ENCODE results near the gene RAB11FIP4.

The RAB11FIP4 gene

GRCh38 chr17:31550389-31551056 is 159.0 kb downstream of the RAB11FIP4 start:
- no peak for DNase-seq

GRCh38 chr17:31552568-31552967 is 161.1 kb downstream of the RAB11FIP4 start:
- no peak for DNase-seq

- DNase-seq, result no peak
Observed at GRCh38 chr17:31553506-31553905, 162.0 kb downstream of the RAB11FIP4 start.

GRCh38 chr17:31554930-31555329 is 163.5 kb downstream of the RAB11FIP4 start:
- no peak for DNase-seq

- DNase-seq, result no peak
Observed at GRCh38 chr17:31556969-31557645, 165.6 kb downstream of the RAB11FIP4 start.

GRCh38 chr17:31558748-31559583 is 167.5 kb downstream of the RAB11FIP4 start:
- DNase-seq, result peak; percentile 91

- DNase-seq, result peak; percentile 69
Observed at GRCh38 chr17:31559584-31560501, 168.4 kb downstream of the RAB11FIP4 start.

GRCh38 chr17:31560616-31561235 is 169.3 kb downstream of the RAB11FIP4 start:
- peak; percentile 80 for DNase-seq

GRCh38 chr17:31561469-31562375 is 170.2 kb downstream of the RAB11FIP4 start:
- peak; percentile 75 for DNase-seq

- DNase-seq, result no peak
Observed at GRCh38 chr17:31562376-31562840, 170.9 kb downstream of the RAB11FIP4 start.

GRCh38 chr17:31564291-31564690 is 172.8 kb downstream of the RAB11FIP4 start:
- DNase-seq, result no peak

- peak; percentile 66 for DNase-seq
Observed at GRCh38 chr17:31564883-31565301, 173.4 kb downstream of the RAB11FIP4 start.

GRCh38 chr17:31565652-31566051 is 174.2 kb downstream of the RAB11FIP4 start:
- DNase-seq, result peak; percentile 37

- no peak for DNase-seq
Observed at GRCh38 chr17:31566247-31566991, 174.9 kb downstream of the RAB11FIP4 start.

GRCh38 chr17:31566992-31567373 is 175.5 kb downstream of the RAB11FIP4 start:
- no peak for DNase-seq

- no peak for DNase-seq
Observed at GRCh38 chr17:31568121-31568520, 176.6 kb downstream of the RAB11FIP4 start.

- no peak for DNase-seq
Observed at GRCh38 chr17:31568539-31568938, 177.1 kb downstream of the RAB11FIP4 start.

- no peak for DNase-seq
Observed at GRCh38 chr17:31570231-31570630, 178.8 kb downstream of the RAB11FIP4 start.

- DNase-seq, result peak; percentile 97
Observed at GRCh38 chr17:31570951-31571892, 179.7 kb downstream of the RAB11FIP4 start.
